ENCODE measurements around the gene CEP164.
"Not testable (repeated sequence)": the region's sequence is repeated elsewhere in the genome, so short reads cannot be mapped to it uniquely, and the experiment has no call there.

The CEP164 gene

GRCh38 chr11:117369534-117369933 is 41.9 kb downstream of the CEP164 start:
- no peak for DNase-seq

GRCh38 chr11:117371453-117371852 is 43.8 kb downstream of the CEP164 start:
- no peak for DNase-seq

- DNase-seq: no peak
These were observed 46.8 kb downstream of the CEP164 start for GRCh38 chr11:117374316-117375055.

GRCh38 chr11:117375960-117376359 is 48.3 kb downstream of the CEP164 start:
- no peak for DNase-seq

- no peak for DNase-seq
These were observed 48.9 kb downstream of the CEP164 start for GRCh38 chr11:117376517-117376916.

- no peak for DNase-seq
These were observed 51.6 kb downstream of the CEP164 start for GRCh38 chr11:117378976-117379865.

GRCh38 chr11:117380676-117381075 is 53.0 kb downstream of the CEP164 start:
- DNase-seq: no peak

GRCh38 chr11:117381481-117382387 is 54.1 kb downstream of the CEP164 start:
- no peak for DNase-seq

GRCh38 chr11:117382746-117383145 is 55.1 kb downstream of the CEP164 start:
- DNase-seq: no peak

- DNase-seq: no peak
These were observed 56.4 kb downstream of the CEP164 start for GRCh38 chr11:117384045-117384444.

- DNase-seq: no peak
These were observed 57.8 kb downstream of the CEP164 start for GRCh38 chr11:117385471-117385870.

GRCh38 chr11:117385906-117386305 is 58.3 kb downstream of the CEP164 start:
- no peak for DNase-seq

- DNase-seq: no peak
These were observed 60.5 kb downstream of the CEP164 start for GRCh38 chr11:117387992-117388755.

GRCh38 chr11:117390743-117391142 is 63.1 kb downstream of the CEP164 start:
- no peak for DNase-seq

- no peak for DNase-seq
These were observed 63.5 kb downstream of the CEP164 start for GRCh38 chr11:117391181-117391580.

- DNase-seq: no peak
These were observed 64.5 kb downstream of the CEP164 start for GRCh38 chr11:117392001-117392690.

- no peak for DNase-seq
These were observed 65.3 kb downstream of the CEP164 start for GRCh38 chr11:117392979-117393378.

GRCh38 chr11:117394221-117394925 is 66.7 kb downstream of the CEP164 start:
- DNase-seq: no peak

GRCh38 chr11:117395476-117395875 is 67.8 kb downstream of the CEP164 start:
- DNase-seq: no peak

- DNase-seq: no peak
These were observed 69.3 kb downstream of the CEP164 start for GRCh38 chr11:117396970-117397369.

GRCh38 chr11:117398618-117399017 is 71.0 kb downstream of the CEP164 start:
- not testable (repeated sequence) for DNase-seq

Measured in NCI-H1930 (cell line).